ENCODE results near the gene ATP11A. TPM values are rescaled to one million over a fixed set of nuclear protein-coding genes. Genes with fewer than 3 reads are reported as not detected.

ATP11A gene
- total RNA-seq, 2 experiments from 2014 or later, result 28.8 to 30.2 TPM

- H3K27ac Mint-ChIP-seq, result no peak overlapping the region
Observed at GRCh38 chr13:112849500-112849899, 159.7 kb downstream of the ATP11A start.

DNA sequence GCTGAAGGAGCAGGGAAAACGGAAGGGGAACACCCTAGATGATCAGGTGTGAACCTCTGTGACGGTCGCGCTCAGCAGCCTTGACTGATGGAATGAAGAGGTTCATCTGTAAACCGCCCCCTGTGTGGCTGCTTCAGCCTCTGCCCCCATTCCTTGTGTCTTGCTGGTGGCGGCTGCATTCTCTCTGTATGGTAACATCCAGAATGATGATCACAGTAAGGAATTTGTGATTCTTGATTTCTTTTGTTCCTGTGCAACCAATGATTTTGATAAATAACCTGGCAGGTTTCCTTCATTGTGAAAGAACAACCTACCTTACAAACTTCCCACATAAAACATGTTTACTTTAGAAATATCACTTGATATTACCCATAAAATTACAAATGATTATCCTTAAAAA, 160.4 kb downstream of the ATP11A start:
- no peak overlapping the region for H3K4me3 Mint-ChIP-seq
- peaks cover 22% of the 10 kb centered on the region for H3K36me3 Mint-ChIP-seq (ENCODE audit: low read depth)
- H3K27ac Mint-ChIP-seq, result no peak overlapping the region
- CTCF ChIA-PET, result no interaction called here
- intact Hi-C loops (cut with micrococcal nuclease), result no loop called here
- H3K9me3 Mint-ChIP-seq, result no peaks in the 10 kb centered on the region
- no peaks in the 10 kb centered on the region for H3K27me3 Mint-ChIP-seq
- ATAC-seq (no peak), DNase-seq (no peak)
- POLR2A ChIA-PET, result no interaction called here
- peaks cover 5% of the 10 kb centered on the region for H3K4me1 Mint-ChIP-seq (ENCODE audit: low read depth)
- TF ChIP-seq, protein P1, sequence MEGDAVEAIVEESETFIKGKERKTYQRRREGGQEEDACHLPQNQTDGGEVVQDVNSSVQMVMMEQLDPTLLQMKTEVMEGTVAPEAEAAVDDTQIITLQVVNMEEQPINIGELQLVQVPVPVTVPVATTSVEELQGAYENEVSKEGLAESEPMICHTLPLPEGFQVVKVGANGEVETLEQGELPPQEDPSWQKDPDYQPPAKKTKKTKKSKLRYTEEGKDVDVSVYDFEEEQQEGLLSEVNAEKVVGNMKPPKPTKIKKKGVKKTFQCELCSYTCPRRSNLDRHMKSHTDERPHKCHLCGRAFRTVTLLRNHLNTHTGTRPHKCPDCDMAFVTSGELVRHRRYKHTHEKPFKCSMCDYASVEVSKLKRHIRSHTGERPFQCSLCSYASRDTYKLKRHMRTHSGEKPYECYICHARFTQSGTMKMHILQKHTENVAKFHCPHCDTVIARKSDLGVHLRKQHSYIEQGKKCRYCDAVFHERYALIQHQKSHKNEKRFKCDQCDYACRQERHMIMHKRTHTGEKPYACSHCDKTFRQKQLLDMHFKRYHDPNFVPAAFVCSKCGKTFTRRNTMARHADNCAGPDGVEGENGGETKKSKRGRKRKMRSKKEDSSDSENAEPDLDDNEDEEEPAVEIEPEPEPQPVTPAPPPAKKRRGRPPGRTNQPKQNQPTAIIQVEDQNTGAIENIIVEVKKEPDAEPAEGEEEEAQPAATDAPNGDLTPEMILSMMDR (IDR thresholded peaks at IDR 0.05), result no peak

More at GRCh38 chr13:112849500-112849899, 159.7 kb downstream of the ATP11A start:
- peaks cover 18% of the 10 kb centered on the region for H3K36me3 Mint-ChIP-seq (ENCODE audit: low read depth)
- H3K4me3 Mint-ChIP-seq, result no peak overlapping the region
- H3K9me3 Mint-ChIP-seq, result no peaks in the 10 kb centered on the region
- intact Hi-C loops (cut with micrococcal nuclease), result no loop called here
- ChIA-PET POLR2A (no interaction called here), CTCF (no interaction called here)
- H3K27me3 Mint-ChIP-seq, result no peaks in the 10 kb centered on the region
- ATAC-seq, result no peak
- H3K4me1 Mint-ChIP-seq (ENCODE audit: low read depth), result peaks cover 5% of the 10 kb centered on the region
- DNase-seq, result no peak
- TF ChIP-seq, protein P1 (IDR thresholded peaks at IDR 0.05), result no peak

- TF ChIP-seq, protein P1 (IDR thresholded peaks at IDR 0.05), result no peak
- DNase-seq (no peak), ATAC-seq (no peak)
- intact Hi-C loops (cut with micrococcal nuclease), result no loop called here
- ChIA-PET CTCF (no interaction called here), POLR2A (no interaction called here)
- Mint-ChIP-seq H3K4me3 (no peak overlapping the region), H3K4me1 (ENCODE audit: low read depth) (peaks cover 5% of the 10 kb centered on the region), H3K27me3 (no peaks in the 10 kb centered on the region), H3K9me3 (no peaks in the 10 kb centered on the region), H3K36me3 (ENCODE audit: low read depth) (peaks cover 29% of the 10 kb centered on the region), H3K27ac (no peak overlapping the region)
Observed at GRCh38 chr13:112851107-112852038, 161.5 kb downstream of the ATP11A start.

DNA sequence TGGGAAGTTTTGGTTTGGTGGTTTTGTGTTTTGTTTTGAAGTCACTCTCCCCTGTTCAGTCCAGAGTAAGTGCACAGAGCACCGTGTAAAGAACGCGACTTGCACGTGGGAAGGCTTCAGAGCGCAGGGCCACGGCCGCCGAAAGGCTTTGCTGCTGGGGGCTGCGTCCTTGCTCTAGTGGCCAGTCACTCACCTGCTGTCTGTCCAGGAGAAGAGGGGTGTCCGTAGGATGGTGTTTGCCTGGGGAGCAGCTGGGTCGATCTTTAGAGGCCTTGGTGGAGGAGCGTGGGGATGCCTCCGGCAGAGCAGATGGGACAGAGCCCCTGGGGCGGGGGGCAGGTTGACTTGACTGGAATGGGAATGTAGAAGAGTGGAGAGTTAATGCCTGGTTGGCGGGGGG, 162.6 kb downstream of the ATP11A start:
- Mint-ChIP-seq H3K4me3 (no peak overlapping the region), H3K36me3 (ENCODE audit: low read depth) (peaks cover 35% of the 10 kb centered on the region), H3K4me1 (ENCODE audit: low read depth) (peaks cover 5% of the 10 kb centered on the region), H3K27ac (no peak overlapping the region), H3K27me3 (no peaks in the 10 kb centered on the region), H3K9me3 (no peaks in the 10 kb centered on the region)
- intact Hi-C loops (cut with micrococcal nuclease), result no loop called here
- no peak for ATAC-seq
- CTCF ChIA-PET, result no interaction called here
- TF ChIP-seq, protein P1 (IDR thresholded peaks at IDR 0.05), result no peak
- POLR2A ChIA-PET, result no interaction called here
- DNase-seq, result no peak

GRCh38 chr13:112852808-112853207, 163.0 kb downstream of the ATP11A start:
- intact Hi-C loops (cut with micrococcal nuclease), result no loop called here
- TF ChIP-seq, protein P1 (IDR thresholded peaks at IDR 0.05), result no peak
- no peak overlapping the region for H3K27ac Mint-ChIP-seq
- peaks cover 5% of the 10 kb centered on the region for H3K4me1 Mint-ChIP-seq (ENCODE audit: low read depth)
- DNase-seq (no peak), ATAC-seq (no peak)
- CTCF ChIA-PET, result no interaction called here
- no peaks in the 10 kb centered on the region for H3K9me3 Mint-ChIP-seq
- H3K27me3 Mint-ChIP-seq, result no peaks in the 10 kb centered on the region
- POLR2A ChIA-PET, result no interaction called here
- H3K4me3 Mint-ChIP-seq, result no peak overlapping the region
- H3K36me3 Mint-ChIP-seq (ENCODE audit: low read depth), result peaks cover 37% of the 10 kb centered on the region
